ENCODE measurements around the gene OSGIN1.
A peak's percentile ranks its signal among the peaks of the same experiment; 100 is the strongest.

The OSGIN1 gene

GRCh38 chr16:83992624-83993023 is 39.6 kb downstream of the OSGIN1 start:
- no peak for TF ChIP-seq CTCF (IDR thresholded peaks at IDR 0.05; ENCODE audit: low read depth, low read length)
- DNase-seq (ENCODE audit: extremely low read depth, low read depth), result peak; percentile 11

- no peak for TF ChIP-seq CTCF (IDR thresholded peaks at IDR 0.05; ENCODE audit: low read depth, low read length)
- peak; percentile 77 for DNase-seq (ENCODE audit: extremely low read depth, low read depth)
Observed at GRCh38 chr16:83994087-83994486, 41.0 kb downstream of the OSGIN1 start.

GRCh38 chr16:83994703-83995102 is 41.7 kb downstream of the OSGIN1 start:
- TF ChIP-seq CTCF (IDR thresholded peaks at IDR 0.05; ENCODE audit: low read depth, low read length), result no peak
- DNase-seq (ENCODE audit: extremely low read depth, low read depth), result no peak

GRCh38 chr16:83995754-83996153 is 42.7 kb downstream of the OSGIN1 start:
- TF ChIP-seq CTCF (IDR thresholded peaks at IDR 0.05; ENCODE audit: low read depth, low read length), result no peak
- DNase-seq (ENCODE audit: extremely low read depth, low read depth), result no peak

GRCh38 chr16:83996481-83997252 is 43.6 kb downstream of the OSGIN1 start:
- no peak; the same call in 1 of the 2 replicates for TF ChIP-seq CTCF (IDR thresholded peaks at IDR 0.05; ENCODE audit: low read depth, low read length)
- no peak for DNase-seq (ENCODE audit: extremely low read depth, low read depth)

GRCh38 chr16:83998091-83998490 is 45.1 kb downstream of the OSGIN1 start:
- DNase-seq (ENCODE audit: extremely low read depth, low read depth), result no peak
- TF ChIP-seq CTCF (IDR thresholded peaks at IDR 0.05; ENCODE audit: low read depth, low read length), result no peak

GRCh38 chr16:84000989-84001642 is 48.1 kb downstream of the OSGIN1 start:
- DNase-seq (ENCODE audit: extremely low read depth, low read depth), result no peak
- TF ChIP-seq CTCF (IDR thresholded peaks at IDR 0.05; ENCODE audit: low read depth, low read length), result no peak
